ENCODE data around the gene CDK9.

The CDK9 gene

GRCh38 chr9:127785933-127786772, at the start of gene CDK9:
CDK9 (plus strand) TSS chr9:127786034; CDS start chr9:127786149, 115 bp downstream.
- Histone ChIP-seq H3K9me3 (ENCODE audit: control insufficient read depth in 2 of 2, low read length in 2 of 2) (no peaks in the 10 kb centered on the region), H3K36me3 (ENCODE audit: control insufficient read depth in 2 of 2, insufficient read depth in 2 of 2, low read length in 2 of 2) (peaks cover 34 to 37% of the 10 kb centered on the region in 2 donors), H3K4me3 (ENCODE audit: low read length in 2 of 2) (peak within 1 kb of the TSS; percentile 83 to 85), H3K9ac (ENCODE audit: low read length in 2 of 2) (peak within 1 kb of the TSS; percentile 72 to 80), H3K27me3 (ENCODE audit: control insufficient read depth in 1 of 2, insufficient read depth in 2 of 2, low read length in 2 of 2) (no peaks in the 10 kb centered on the region), H3K27ac (ENCODE audit: low read length) (peak within 1 kb of the TSS; percentile 81), H3K4me1 (ENCODE audit: control insufficient read depth, insufficient read depth, low read length) (peaks cover 17% of the 10 kb centered on the region)

- Histone ChIP-seq H3K36me3 (ENCODE audit: control insufficient read depth in 2 of 2, insufficient read depth in 2 of 2, low read length in 2 of 2) (no peaks in the 10 kb centered on the region), H3K27ac (ENCODE audit: low read length) (no peak overlapping the region), H3K4me3 (ENCODE audit: low read length in 2 of 2) (no peak overlapping the region), H3K27me3 (ENCODE audit: control insufficient read depth in 1 of 2, insufficient read depth in 2 of 2, low read length in 2 of 2) (peaks cover 6 to 15% of the 10 kb centered on the region in 2 donors), H3K4me1 (ENCODE audit: control insufficient read depth, insufficient read depth, low read length) (peaks cover 23% of the 10 kb centered on the region), H3K9ac (ENCODE audit: low read length in 2 of 2) (no peak overlapping the region), H3K9me3 (ENCODE audit: control insufficient read depth in 2 of 2, low read length in 2 of 2) (no peaks in the 10 kb centered on the region)
These were observed 47.2 kb upstream of the CDK9 start for GRCh38 chr9:127738666-127739065.

GRCh38 chr9:127739614-127740330, 46.1 kb upstream of the CDK9 start:
- Histone ChIP-seq H3K9ac (ENCODE audit: low read length in 2 of 2) (no peak overlapping the region), H3K4me1 (ENCODE audit: control insufficient read depth, insufficient read depth, low read length) (peaks cover 14% of the 10 kb centered on the region), H3K27ac (ENCODE audit: low read length) (peak overlapping the region; percentile 2), H3K36me3 (ENCODE audit: control insufficient read depth in 2 of 2, insufficient read depth in 2 of 2, low read length in 2 of 2) (no peaks in the 10 kb centered on the region), H3K27me3 (ENCODE audit: control insufficient read depth in 1 of 2, insufficient read depth in 2 of 2, low read length in 2 of 2) (peaks cover 12 to 15% of the 10 kb centered on the region in 2 donors), H3K9me3 (ENCODE audit: control insufficient read depth in 2 of 2, low read length in 2 of 2) (no peaks in the 10 kb centered on the region), H3K4me3 (ENCODE audit: low read length in 2 of 2) (no peak overlapping the region)

GRCh38 chr9:127741831-127742434, 43.9 kb upstream of the CDK9 start:
- H3K27me3 ChIP-seq (ENCODE audit: control insufficient read depth in 1 of 2, insufficient read depth in 2 of 2, low read length in 2 of 2), result peaks cover 12 to 15% of the 10 kb centered on the region in 2 donors
- H3K9ac ChIP-seq (ENCODE audit: low read length in 2 of 2), result no peak overlapping the region
- no peak overlapping the region for H3K4me3 ChIP-seq (ENCODE audit: low read length in 2 of 2)
- H3K27ac ChIP-seq (ENCODE audit: low read length), result no peak overlapping the region
- H3K4me1 ChIP-seq (ENCODE audit: control insufficient read depth, insufficient read depth, low read length), result peaks cover 8% of the 10 kb centered on the region
- no peaks in the 10 kb centered on the region for H3K9me3 ChIP-seq (ENCODE audit: control insufficient read depth in 2 of 2, low read length in 2 of 2)
- H3K36me3 ChIP-seq (ENCODE audit: control insufficient read depth in 2 of 2, insufficient read depth in 2 of 2, low read length in 2 of 2), result no peaks in the 10 kb centered on the region

GRCh38 chr9:127742435-127743088, 43.3 kb upstream of the CDK9 start:
- Histone ChIP-seq H3K27ac (ENCODE audit: low read length) (no peak overlapping the region), H3K4me3 (ENCODE audit: low read length in 2 of 2) (no peak overlapping the region), H3K4me1 (ENCODE audit: control insufficient read depth, insufficient read depth, low read length) (peaks cover 8% of the 10 kb centered on the region), H3K9ac (ENCODE audit: low read length in 2 of 2) (no peak overlapping the region), H3K27me3 (ENCODE audit: control insufficient read depth in 1 of 2, insufficient read depth in 2 of 2, low read length in 2 of 2) (peaks cover 12 to 15% of the 10 kb centered on the region in 2 donors), H3K36me3 (ENCODE audit: control insufficient read depth in 2 of 2, insufficient read depth in 2 of 2, low read length in 2 of 2) (no peaks in the 10 kb centered on the region), H3K9me3 (ENCODE audit: control insufficient read depth in 2 of 2, low read length in 2 of 2) (no peaks in the 10 kb centered on the region)

- H3K27me3 ChIP-seq (ENCODE audit: control insufficient read depth in 1 of 2, insufficient read depth in 2 of 2, low read length in 2 of 2), result peaks cover 15 to 18% of the 10 kb centered on the region in 2 donors
- no peak overlapping the region for H3K9ac ChIP-seq (ENCODE audit: low read length in 2 of 2)
- peaks cover 8% of the 10 kb centered on the region for H3K4me1 ChIP-seq (ENCODE audit: control insufficient read depth, insufficient read depth, low read length)
- H3K27ac ChIP-seq (ENCODE audit: low read length), result no peak overlapping the region
- no peaks in the 10 kb centered on the region for H3K9me3 ChIP-seq (ENCODE audit: control insufficient read depth in 2 of 2, low read length in 2 of 2)
- no peaks in the 10 kb centered on the region for H3K36me3 ChIP-seq (ENCODE audit: control insufficient read depth in 2 of 2, insufficient read depth in 2 of 2, low read length in 2 of 2)
- H3K4me3 ChIP-seq (ENCODE audit: low read length in 2 of 2), result no peak overlapping the region
These were observed 41.3 kb upstream of the CDK9 start for GRCh38 chr9:127744398-127745110.

GRCh38 chr9:127746959-127747569, 38.8 kb upstream of the CDK9 start:
- H3K4me1 ChIP-seq (ENCODE audit: control insufficient read depth, insufficient read depth, low read length), result no peaks in the 10 kb centered on the region
- no peaks in the 10 kb centered on the region for H3K9me3 ChIP-seq (ENCODE audit: control insufficient read depth in 2 of 2, low read length in 2 of 2)
- no peak overlapping the region for H3K4me3 ChIP-seq (ENCODE audit: low read length in 2 of 2)
- H3K27ac ChIP-seq (ENCODE audit: low read length), result no peak overlapping the region
- no peak overlapping the region for H3K9ac ChIP-seq (ENCODE audit: low read length in 2 of 2)
- H3K36me3 ChIP-seq (ENCODE audit: control insufficient read depth in 2 of 2, insufficient read depth in 2 of 2, low read length in 2 of 2), result no peaks in the 10 kb centered on the region
- H3K27me3 ChIP-seq (ENCODE audit: control insufficient read depth in 1 of 2, insufficient read depth in 2 of 2, low read length in 2 of 2), result peaks cover 12 to 23% of the 10 kb centered on the region in 2 donors

- no peak overlapping the region for H3K27ac ChIP-seq (ENCODE audit: low read length)
- H3K27me3 ChIP-seq (ENCODE audit: control insufficient read depth in 1 of 2, insufficient read depth in 2 of 2, low read length in 2 of 2), result peaks cover 14 to 31% of the 10 kb centered on the region in 2 donors
- H3K9me3 ChIP-seq (ENCODE audit: control insufficient read depth in 2 of 2, low read length in 2 of 2), result no peaks in the 10 kb centered on the region
- H3K4me3 ChIP-seq (ENCODE audit: low read length in 2 of 2), result no peak overlapping the region
- no peak overlapping the region for H3K9ac ChIP-seq (ENCODE audit: low read length in 2 of 2)
- H3K36me3 ChIP-seq (ENCODE audit: control insufficient read depth in 2 of 2, insufficient read depth in 2 of 2, low read length in 2 of 2), result no peaks in the 10 kb centered on the region
- H3K4me1 ChIP-seq (ENCODE audit: control insufficient read depth, insufficient read depth, low read length), result peaks cover under 1% of the 10 kb centered on the region
These were observed 36.6 kb upstream of the CDK9 start for GRCh38 chr9:127749090-127749787.

GRCh38 chr9:127751269-127752054, 34.4 kb upstream of the CDK9 start:
- peaks cover 32 to 35% of the 10 kb centered on the region in 2 donors for H3K27me3 ChIP-seq (ENCODE audit: control insufficient read depth in 1 of 2, insufficient read depth in 2 of 2, low read length in 2 of 2)
- H3K27ac ChIP-seq (ENCODE audit: low read length), result no peak overlapping the region
- no peaks in the 10 kb centered on the region for H3K36me3 ChIP-seq (ENCODE audit: control insufficient read depth in 2 of 2, insufficient read depth in 2 of 2, low read length in 2 of 2)
- no peaks in the 10 kb centered on the region for H3K9me3 ChIP-seq (ENCODE audit: control insufficient read depth in 2 of 2, low read length in 2 of 2)
- H3K4me3 ChIP-seq (ENCODE audit: low read length in 2 of 2), result no peak overlapping the region
- H3K9ac ChIP-seq (ENCODE audit: low read length in 2 of 2), result no peak overlapping the region
- H3K4me1 ChIP-seq (ENCODE audit: control insufficient read depth, insufficient read depth, low read length), result peaks cover 8% of the 10 kb centered on the region

All from stomach smooth muscle (tissue), 2 donors.